H9 (cell line): Measurements from ENCODE around the gene CAND2. TPM values are rescaled to one million over a fixed set of nuclear protein-coding genes. Genes with fewer than 3 reads are reported as not detected.

Experiments
- DNase-seq: peaks from one replicate; pipeline ENCODE4 v3.0.0-alpha.2; 2017
- H2AFZ ChIP-seq: one replicate; pipeline ENCODE4 v1.6.1; 2013; ENCODE audit warnings: mild to moderate bottlenecking, low read length, control low read depth, moderate library complexity
- H2AK5ac ChIP-seq: 2 replicates; pipeline ENCODE4 v1.6.1; 2013; ENCODE audit warnings: low read length, control low read depth, mixed read lengths; ENCODE audit not compliant: insufficient read length
- H2BK120ac ChIP-seq: one replicate; pipeline ENCODE4 v1.6.1; 2013; ENCODE audit warnings: low read depth, mild to moderate bottlenecking, low read length, control low read depth, inconsistent platforms; ENCODE audit not compliant: poor library complexity, severe bottlenecking
- H2BK12ac ChIP-seq: 2 replicates; pipeline ENCODE4 v1.6.1; 2013; ENCODE audit warnings: low read length, control low read depth, mixed read lengths, low read depth; ENCODE audit not compliant: insufficient read length
- H2BK15ac ChIP-seq: 2 replicates; pipeline ENCODE4 v1.6.1; 2013; ENCODE audit warnings: low read depth, low read length, control low read depth
- H2BK20ac ChIP-seq: one replicate; pipeline ENCODE4 v1.6.1; 2013; ENCODE audit warnings: low read depth, mild to moderate bottlenecking, low read length, control low read depth, inconsistent platforms; ENCODE audit not compliant: poor library complexity, severe bottlenecking
- H2BK5ac ChIP-seq: 2 replicates; pipeline ENCODE4 v1.6.1; 2013; ENCODE audit warnings: low read length, control low read depth, mixed read lengths; ENCODE audit not compliant: insufficient read length
- H3K14ac ChIP-seq: 2 replicates; pipeline ENCODE4 v1.6.1; 2013; ENCODE audit warnings: low read length, control low read depth; ENCODE audit not compliant: insufficient read depth
- H3K18ac ChIP-seq: 2 replicates; pipeline ENCODE4 v1.6.1; 2013; ENCODE audit warnings: low read depth, mild to moderate bottlenecking, mixed read lengths, low read length, control low read depth; ENCODE audit not compliant: insufficient read length
- H3K23ac ChIP-seq: 2 replicates; pipeline ENCODE4 v1.6.1; 2013; ENCODE audit warnings: low read length, control low read depth, mixed read lengths, low read depth; ENCODE audit not compliant: insufficient read length
- H3K23me2 ChIP-seq: 2 replicates; pipeline ENCODE4 v1.6.1; 2013; ENCODE audit warnings: low read depth, mild to moderate bottlenecking, mixed read lengths, low read length, control low read depth; ENCODE audit not compliant: insufficient read length, poor library complexity, severe bottlenecking
- H3K27ac ChIP-seq: 2 replicates; pipeline ENCODE4 v1.5.1; 2013; ENCODE audit warnings: low read length, control low read depth, mixed read lengths, low read depth; ENCODE audit not compliant: insufficient read length
- H3K27me3 ChIP-seq: 2 replicates; pipeline ENCODE4 v1.6.1; 2013; ENCODE audit warnings: low read length, control low read depth, inconsistent platforms; ENCODE audit not compliant: insufficient read depth
- H3K4ac ChIP-seq: 2 replicates; pipeline ENCODE4 v1.6.1; 2013; ENCODE audit warnings: low read depth, mild to moderate bottlenecking, control low read depth, inconsistent platforms, low read length, moderate library complexity
- H3K4me1 ChIP-seq: 2 replicates; pipeline ENCODE4 v1.6.1; 2013; ENCODE audit warnings: low read length, control low read depth, inconsistent platforms; ENCODE audit not compliant: insufficient read depth
- H3K4me2 ChIP-seq: 2 replicates; pipeline ENCODE4 v1.6.1; 2013; ENCODE audit warnings: low read length, control low read depth, mixed read lengths; ENCODE audit not compliant: insufficient read length, insufficient read depth
- H3K56ac ChIP-seq: 2 replicates; pipeline ENCODE4 v1.6.1; 2013; ENCODE audit warnings: low read depth, mild to moderate bottlenecking, mixed read lengths, low read length, control low read depth; ENCODE audit not compliant: insufficient read length
- H3K79me1 ChIP-seq: 2 replicates; pipeline ENCODE4 v1.6.1; 2013; ENCODE audit warnings: low read depth, mild to moderate bottlenecking, moderate library complexity, low read length, control low read depth, inconsistent platforms; ENCODE audit not compliant: insufficient read depth, poor library complexity, severe bottlenecking
- H3K79me2 ChIP-seq: 2 replicates; pipeline ENCODE4 v1.6.1; 2013; ENCODE audit warnings: low read length, control low read depth, inconsistent platforms; ENCODE audit not compliant: insufficient read depth
- H3K9ac ChIP-seq: 2 replicates; pipeline ENCODE4 v1.6.1; 2013; ENCODE audit warnings: low read length, control low read depth, mixed read lengths; ENCODE audit not compliant: insufficient read length; ENCODE audit errors: extremely low read depth
- H3K9me3 ChIP-seq: one replicate; pipeline ENCODE4 v1.6.1; 2013; ENCODE audit warnings: low read depth, low read length, inconsistent platforms; ENCODE audit not compliant: control insufficient read depth
- H3T11ph ChIP-seq: one replicate; pipeline ENCODE4 v1.6.1; 2013; ENCODE audit warnings: mild to moderate bottlenecking, low read length, control low read depth, inconsistent platforms
- H4K20me1 ChIP-seq: one replicate; pipeline ENCODE4 v1.6.1; 2013; ENCODE audit not compliant: control insufficient read depth, insufficient read length, insufficient read depth
- H4K5ac ChIP-seq: 2 replicates; pipeline ENCODE4 v1.6.1; 2013; ENCODE audit warnings: low read depth, mild to moderate bottlenecking, mixed read lengths, low read length, control low read depth; ENCODE audit not compliant: insufficient read length
- H4K8ac ChIP-seq: replicated peaks from 2 replicates; pipeline ENCODE4 v1.6.1; 2013; ENCODE audit warnings: low read length, control low read depth, mixed read lengths, low read depth; ENCODE audit not compliant: insufficient read length
- H4K91ac ChIP-seq: 2 replicates; pipeline ENCODE4 v1.6.1; 2013; ENCODE audit warnings: low read depth, mild to moderate bottlenecking, moderate library complexity, mixed read lengths, low read length, control low read depth; ENCODE audit not compliant: insufficient read length
- H3K27ac Mint-ChIP-seq, 3 experiments: 2 replicates in 2 of 3; 3 replicates in 1 of 3; pipeline ENCODE4 v1.8.0; 2020 to 2021; ENCODE audit warnings: mixed read lengths in 3 of 3, mild to moderate bottlenecking in 1 of 3, moderate library complexity in 1 of 3
- H3K27me3 Mint-ChIP-seq: 2 replicates; pipeline ENCODE4 v1.8.0; 2021; ENCODE audit warnings: low read depth, mild to moderate bottlenecking, moderate library complexity, mixed read lengths
- H3K36me3 Mint-ChIP-seq, 3 experiments: 2 replicates in 2 of 3; 3 replicates in 1 of 3; pipeline ENCODE4 v1.8.0; 2020 to 2021; ENCODE audit warnings: low read depth in 3 of 3, mixed read lengths in 3 of 3; ENCODE audit not compliant: insufficient read depth in 1 of 3
- H3K4me1 Mint-ChIP-seq, 2 experiments: 2 replicates each; pipeline ENCODE4 v1.8.0; 2020; ENCODE audit warnings: mixed read lengths in 2 of 2
- H3K4me3 Mint-ChIP-seq, 2 experiments: 2 replicates in 1 of 2; 3 replicates in 1 of 2; pipeline ENCODE4 v1.8.0; 2020 to 2021; ENCODE audit warnings: mild to moderate bottlenecking in 2 of 2, mixed read lengths in 2 of 2, moderate library complexity in 1 of 2
- H3K9me3 Mint-ChIP-seq, 2 experiments: 2 replicates in 1 of 2; 3 replicates in 1 of 2; pipeline ENCODE4 v1.8.0; 2020; ENCODE audit warnings: mild to moderate bottlenecking in 2 of 2, mixed read lengths in 2 of 2, moderate library complexity in 1 of 2
- WGBS: extraction: QIAGEN DNeasy Blood & Tissue Kit; methylation state at CpG from one replicate; pipeline ENCODE4 v1.1.7; 2013; ENCODE audit warnings: missing lambda C conversion rate, low lambda C conversion rate, mixed read lengths; ENCODE audit not compliant: insufficient read length; ENCODE audit errors: extremely low coverage; 5-methylcytosine and 5-hydroxymethylcytosine counted together
- total RNA-seq: library from RNA; stranded (reverse); gene quantifications from 2 replicates; pipeline ENCODE4 v1.2.1, GENCODE V29; 2021
- TF ChIP-seq, protein P1 (sequence below): fragments of 200-600 bp; sonication (generic); conservative IDR thresholded peaks from 3 replicates; pipeline ENCODE4 v1.8.0; 2021; ENCODE audit warnings: antibody characterized with exemption, mild to moderate bottlenecking

The CAND2 gene
- total RNA-seq, 1 experiment from 2014 or later: 10.7 TPM

DNA sequence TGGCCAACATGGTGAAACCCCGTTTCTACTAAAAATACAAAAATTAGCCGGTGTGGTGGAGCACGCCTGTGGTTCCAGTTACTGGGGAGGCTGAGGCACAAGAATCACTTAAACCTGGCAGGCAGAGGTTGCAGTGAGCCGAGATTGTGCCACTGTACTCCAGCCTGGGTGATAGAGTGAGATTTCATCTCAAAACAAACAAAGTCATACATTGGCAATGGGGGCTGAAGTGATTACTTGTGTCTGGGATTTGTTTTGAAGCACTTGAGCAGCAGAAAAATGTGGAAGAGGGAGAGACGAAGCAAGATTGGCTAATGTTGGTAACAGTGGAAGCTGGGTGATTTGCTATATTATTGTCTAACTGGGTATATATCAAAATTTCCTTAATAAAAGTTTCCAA lies 24.0 kb upstream of the CAND2 start:
- no peak overlapping the region for H3K56ac ChIP-seq
- H3K9me3 Mint-ChIP-seq: peaks cover 0 to 3% of the 10 kb centered on the region in 2 experiments; a peak in 1 of 5 replicates
- no peak overlapping the region for H2BK12ac ChIP-seq
- no peak overlapping the region for H4K5ac ChIP-seq
- no peaks in the 10 kb centered on the region; the same call in 1 of the 2 replicates for H3K27me3 ChIP-seq
- DNase-seq: no peak
- H3K4me1 ChIP-seq: no peaks in the 10 kb centered on the region
- no peak overlapping the region for H3K4me2 ChIP-seq
- H2BK15ac ChIP-seq: no peak overlapping the region
- no peaks in the 10 kb centered on the region for H3K23me2 ChIP-seq
- H2BK5ac ChIP-seq: no peak overlapping the region
- H3K9me3 ChIP-seq: no peaks in the 10 kb centered on the region
- H4K91ac ChIP-seq: no peak overlapping the region
- H3K4me3 Mint-ChIP-seq: no peak overlapping the region
- no peak overlapping the region for H4K8ac ChIP-seq
- no peak overlapping the region for H3K4ac ChIP-seq
- no peak overlapping the region for H3K27ac Mint-ChIP-seq
- no peaks in the 10 kb centered on the region for H3K79me1 ChIP-seq
- H3K36me3 Mint-ChIP-seq: no peaks in the 10 kb centered on the region
- H3K9ac ChIP-seq: no peak overlapping the region
- H3K18ac ChIP-seq: no peak overlapping the region
- H2AK5ac ChIP-seq: no peak overlapping the region
- H3K27me3 Mint-ChIP-seq: peaks cover 13% of the 10 kb centered on the region; the same call in 1 of the 2 replicates
- no peak overlapping the region for H2BK20ac ChIP-seq
- TF ChIP-seq, protein P1, sequence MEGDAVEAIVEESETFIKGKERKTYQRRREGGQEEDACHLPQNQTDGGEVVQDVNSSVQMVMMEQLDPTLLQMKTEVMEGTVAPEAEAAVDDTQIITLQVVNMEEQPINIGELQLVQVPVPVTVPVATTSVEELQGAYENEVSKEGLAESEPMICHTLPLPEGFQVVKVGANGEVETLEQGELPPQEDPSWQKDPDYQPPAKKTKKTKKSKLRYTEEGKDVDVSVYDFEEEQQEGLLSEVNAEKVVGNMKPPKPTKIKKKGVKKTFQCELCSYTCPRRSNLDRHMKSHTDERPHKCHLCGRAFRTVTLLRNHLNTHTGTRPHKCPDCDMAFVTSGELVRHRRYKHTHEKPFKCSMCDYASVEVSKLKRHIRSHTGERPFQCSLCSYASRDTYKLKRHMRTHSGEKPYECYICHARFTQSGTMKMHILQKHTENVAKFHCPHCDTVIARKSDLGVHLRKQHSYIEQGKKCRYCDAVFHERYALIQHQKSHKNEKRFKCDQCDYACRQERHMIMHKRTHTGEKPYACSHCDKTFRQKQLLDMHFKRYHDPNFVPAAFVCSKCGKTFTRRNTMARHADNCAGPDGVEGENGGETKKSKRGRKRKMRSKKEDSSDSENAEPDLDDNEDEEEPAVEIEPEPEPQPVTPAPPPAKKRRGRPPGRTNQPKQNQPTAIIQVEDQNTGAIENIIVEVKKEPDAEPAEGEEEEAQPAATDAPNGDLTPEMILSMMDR: no peak
- no peaks in the 10 kb centered on the region for H4K20me1 ChIP-seq
- no CpG with 5 or more reads among the region's 5 CpGs for WGBS
- no peak overlapping the region for H2BK120ac ChIP-seq
- no peak overlapping the region for H3K27ac ChIP-seq
- H2AFZ ChIP-seq: no peak overlapping the region
- H3K79me2 ChIP-seq: no peaks in the 10 kb centered on the region
- peaks cover 0 to 2% of the 10 kb centered on the region in 2 experiments; a peak in 2 of 4 replicates for H3K4me1 Mint-ChIP-seq
- no peak overlapping the region for H3T11ph ChIP-seq
- no peak overlapping the region for H3K23ac ChIP-seq
- no peak overlapping the region for H3K14ac ChIP-seq
